SKM-1 (cell line): ENCODE results near the gene NCKIPSD.

Experiments
- DNase-seq: peaks from one replicate; lab custom pipeline; 2025; ENCODE audit not compliant: unreplicated experiment; lab: John Stamatoyannopoulos, UW

The NCKIPSD gene

GRCh38 chr3:48679411-48680391 is 6.0 kb downstream of the NCKIPSD start:
- no peak for DNase-seq

DNA sequence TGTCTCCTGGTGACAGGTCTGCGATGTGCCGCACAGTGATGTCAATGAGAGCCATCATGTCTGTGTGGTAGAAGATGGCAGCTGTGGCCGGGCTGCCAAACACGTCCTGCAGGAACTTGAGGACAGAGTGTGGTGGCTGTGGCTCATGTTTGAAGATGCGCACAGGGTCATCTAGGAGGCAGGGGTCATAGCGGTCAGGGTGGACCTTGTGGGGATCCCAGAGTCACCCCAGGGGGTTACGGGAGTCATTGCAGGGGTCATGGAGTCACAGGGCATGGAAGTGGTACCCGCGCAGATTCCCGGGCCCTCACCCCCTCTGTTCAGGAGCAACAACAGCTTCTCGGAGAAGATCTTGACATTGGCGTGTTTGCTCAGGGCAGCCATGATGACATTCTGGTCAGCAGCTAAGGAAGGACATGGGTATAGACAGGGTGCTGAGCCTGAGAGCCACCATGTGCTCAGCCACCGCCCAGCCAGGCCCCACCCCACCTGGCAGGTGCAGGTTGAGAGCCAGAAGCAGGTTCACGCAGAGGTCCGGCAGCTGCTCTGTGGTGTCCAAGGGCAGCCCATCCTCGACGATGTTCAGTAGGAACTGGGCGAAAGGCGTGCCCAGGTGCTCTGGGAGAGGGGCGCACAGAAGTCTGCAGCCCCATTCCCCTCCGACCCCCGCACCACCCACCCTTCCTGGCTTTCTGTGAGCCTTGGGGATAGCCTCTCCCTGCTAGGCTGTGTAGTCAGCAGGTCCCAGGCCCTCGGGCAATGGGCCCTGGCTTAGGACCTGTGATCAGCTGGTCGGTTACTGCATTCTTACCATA is 6.9 kb downstream of the NCKIPSD start:
- no peak for DNase-seq

GRCh38 chr3:48678056-48678455 is 7.7 kb downstream of the NCKIPSD start:
- no peak for DNase-seq

DNA sequence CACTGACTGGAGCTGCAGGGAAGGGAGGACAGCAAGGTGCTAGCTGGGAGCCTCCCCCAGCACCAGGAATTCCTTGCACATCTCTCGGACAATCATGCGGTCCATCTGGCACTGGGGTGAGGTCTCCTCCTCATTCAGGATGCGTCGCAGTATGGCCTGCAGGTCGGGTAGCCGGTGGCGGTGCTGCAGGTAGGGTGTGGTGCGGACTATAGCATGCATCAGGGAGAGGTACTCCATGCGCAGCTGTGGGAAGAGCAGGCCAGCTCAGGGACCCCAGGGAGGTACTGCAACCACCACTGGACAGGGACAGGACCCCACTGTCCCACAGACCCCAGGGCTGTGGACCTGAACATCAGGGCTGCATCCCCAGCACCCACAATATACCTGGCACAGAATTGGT is 11.2 kb downstream of the NCKIPSD start:
- no peak for DNase-seq

DNA sequence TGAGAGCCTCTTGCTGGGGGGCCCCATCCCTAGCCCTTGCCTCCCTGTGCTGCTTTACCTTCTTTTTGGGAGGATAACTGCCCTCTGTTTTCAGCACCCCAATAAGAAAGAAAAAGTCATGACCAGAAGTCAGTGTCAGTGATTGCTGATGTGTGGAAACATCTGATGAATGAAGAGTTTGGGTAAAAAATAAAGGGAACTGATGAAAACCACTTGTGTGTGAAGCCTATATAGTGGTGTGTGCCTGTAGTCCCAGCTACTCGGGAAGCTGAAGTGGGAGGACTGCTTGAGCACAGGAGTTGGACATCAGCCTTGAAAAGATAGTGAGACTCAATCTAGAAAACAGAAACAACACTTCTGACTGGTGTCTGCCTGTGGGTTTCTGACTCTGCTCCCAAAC is 13.2 kb downstream of the NCKIPSD start:
- DNase-seq: no peak

DNA sequence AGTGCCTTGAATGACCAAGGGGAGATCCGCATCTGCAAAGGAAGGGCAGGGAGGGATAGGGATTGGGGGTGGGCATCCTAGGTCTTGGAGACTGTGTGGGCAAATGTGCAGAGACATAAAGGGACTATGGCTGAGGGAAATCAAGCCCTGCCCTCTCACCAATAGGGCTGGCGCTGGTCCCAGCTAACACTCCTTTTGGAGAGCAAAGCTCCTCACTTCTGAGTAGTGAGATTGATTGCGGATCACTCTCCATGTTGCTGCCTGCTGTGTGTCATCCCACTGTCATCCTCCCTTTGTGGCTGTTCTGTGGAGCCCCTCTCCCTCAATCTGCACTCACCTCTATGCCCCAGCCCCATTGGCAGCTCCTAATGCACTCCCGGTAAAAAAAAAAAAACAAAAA is 20.8 kb downstream of the NCKIPSD start:
- DNase-seq: no peak

- no peak for DNase-seq
Observed at GRCh38 chr3:48664313-48664644, 21.4 kb downstream of the NCKIPSD start.

DNA sequence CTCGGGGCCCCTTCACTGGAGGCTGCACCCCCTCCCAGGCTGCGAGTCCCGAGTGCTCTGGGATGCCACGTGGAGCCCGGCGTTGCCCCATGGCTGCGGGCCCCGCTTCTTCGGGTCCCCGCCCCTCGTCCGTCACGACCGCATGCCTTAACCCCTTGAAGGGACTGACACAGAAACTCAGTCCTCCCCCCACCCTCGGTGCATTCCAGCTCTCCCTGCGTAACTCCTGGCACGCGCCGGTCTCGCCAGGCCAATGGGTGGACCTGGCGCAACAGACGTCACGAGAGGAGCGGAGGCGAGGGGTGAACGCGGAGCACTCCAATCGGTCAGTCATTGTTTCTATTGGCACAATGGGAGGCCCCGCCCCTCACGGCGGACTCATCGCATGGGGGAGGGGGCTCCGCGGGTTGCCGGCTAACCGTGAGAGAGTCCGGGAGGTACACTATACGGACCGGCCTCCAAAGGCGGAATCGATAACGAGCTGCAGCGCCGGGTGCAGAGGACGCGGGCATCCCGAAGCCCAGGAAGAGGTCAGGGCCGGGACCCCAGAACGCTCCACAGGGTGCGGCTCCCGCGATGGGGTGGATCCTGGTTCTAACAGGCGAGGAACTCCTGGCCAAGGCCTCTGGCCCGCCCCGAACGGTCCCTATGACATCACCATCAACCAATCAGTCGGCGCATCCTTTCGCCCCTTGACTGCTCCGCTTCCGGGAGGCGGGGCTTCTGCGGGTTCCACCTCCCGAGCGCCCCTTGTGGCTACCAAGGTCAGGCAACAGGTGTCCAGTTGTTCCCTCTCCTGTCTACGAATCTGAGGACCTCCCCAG is 22.0 kb downstream of the NCKIPSD start:
- DNase-seq: peak; percentile 96

- peak; percentile 34 for DNase-seq
Observed at GRCh38 chr3:48662753-48663488, 22.8 kb downstream of the NCKIPSD start, which contains the start of gene CELSR3. Gene CELSR3 (minus strand): TSS chr3:48662886. CDS start chr3:48662634, 252 bp downstream.

DNA sequence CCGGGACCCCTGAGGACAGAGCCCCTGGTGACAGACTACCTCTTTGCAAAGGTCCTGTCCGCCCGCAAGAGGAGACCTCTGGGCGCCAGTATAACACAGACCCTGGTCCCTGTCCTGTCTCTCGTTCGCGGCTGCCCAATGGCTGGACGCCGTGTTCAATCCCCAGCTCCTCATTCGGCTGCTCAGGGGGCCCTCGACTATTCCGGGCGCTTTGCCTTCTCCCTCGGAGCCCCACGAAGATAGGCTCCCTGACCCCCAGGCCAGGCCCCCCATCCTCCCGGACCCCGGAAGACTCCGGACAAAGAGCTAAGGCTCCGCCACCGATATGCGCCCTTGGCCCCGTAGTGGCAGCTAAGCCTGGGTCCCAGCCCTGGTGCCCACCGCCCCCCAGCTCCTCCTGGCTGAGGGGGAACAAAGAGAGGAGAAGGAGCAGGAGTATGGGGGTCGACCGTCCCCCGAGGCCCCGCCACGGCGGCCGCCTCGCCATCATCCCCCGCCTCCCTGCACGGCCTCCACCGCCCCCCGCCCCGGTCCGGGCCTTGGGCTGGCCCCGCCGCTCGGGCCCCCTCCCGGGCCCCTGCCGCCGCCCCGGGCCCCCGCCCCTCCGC is 23.5 kb downstream of the NCKIPSD start:
- no peak for DNase-seq

- no peak for DNase-seq
Observed at GRCh38 chr3:48661501-48662144, 24.1 kb downstream of the NCKIPSD start.

DNA sequence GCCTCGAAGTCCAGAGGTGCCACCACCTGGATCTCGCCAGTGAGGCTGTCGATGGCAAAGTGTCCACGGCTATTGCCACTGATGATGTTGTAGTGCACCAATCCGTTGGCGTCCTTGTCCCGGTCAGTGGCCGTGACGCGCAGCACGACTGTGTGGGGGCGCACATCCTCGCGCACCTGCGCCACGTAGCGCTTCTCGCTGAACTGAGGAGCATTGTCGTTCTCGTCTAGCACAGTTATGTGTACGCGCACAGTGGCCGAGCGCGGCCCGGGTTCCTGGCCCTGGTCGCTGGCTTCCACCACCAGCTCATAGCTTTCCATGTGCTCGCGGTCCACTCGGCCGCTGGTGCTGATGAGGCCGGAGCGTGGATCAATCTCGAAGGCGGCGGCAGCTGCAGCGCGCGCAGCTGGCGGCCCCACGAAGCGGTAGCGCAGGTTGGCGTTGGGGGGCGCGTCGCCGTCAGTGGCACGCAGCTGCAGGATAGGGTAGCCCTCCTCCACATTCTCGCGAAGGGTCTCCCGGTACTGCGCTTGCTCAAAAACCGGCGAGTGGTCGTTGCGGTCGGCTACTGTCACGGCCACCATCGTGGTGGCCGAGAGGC is 24.8 kb downstream of the NCKIPSD start:
- no peak for DNase-seq

- DNase-seq: no peak
Observed at GRCh38 chr3:48656841-48657281, 28.9 kb downstream of the NCKIPSD start.

DNA sequence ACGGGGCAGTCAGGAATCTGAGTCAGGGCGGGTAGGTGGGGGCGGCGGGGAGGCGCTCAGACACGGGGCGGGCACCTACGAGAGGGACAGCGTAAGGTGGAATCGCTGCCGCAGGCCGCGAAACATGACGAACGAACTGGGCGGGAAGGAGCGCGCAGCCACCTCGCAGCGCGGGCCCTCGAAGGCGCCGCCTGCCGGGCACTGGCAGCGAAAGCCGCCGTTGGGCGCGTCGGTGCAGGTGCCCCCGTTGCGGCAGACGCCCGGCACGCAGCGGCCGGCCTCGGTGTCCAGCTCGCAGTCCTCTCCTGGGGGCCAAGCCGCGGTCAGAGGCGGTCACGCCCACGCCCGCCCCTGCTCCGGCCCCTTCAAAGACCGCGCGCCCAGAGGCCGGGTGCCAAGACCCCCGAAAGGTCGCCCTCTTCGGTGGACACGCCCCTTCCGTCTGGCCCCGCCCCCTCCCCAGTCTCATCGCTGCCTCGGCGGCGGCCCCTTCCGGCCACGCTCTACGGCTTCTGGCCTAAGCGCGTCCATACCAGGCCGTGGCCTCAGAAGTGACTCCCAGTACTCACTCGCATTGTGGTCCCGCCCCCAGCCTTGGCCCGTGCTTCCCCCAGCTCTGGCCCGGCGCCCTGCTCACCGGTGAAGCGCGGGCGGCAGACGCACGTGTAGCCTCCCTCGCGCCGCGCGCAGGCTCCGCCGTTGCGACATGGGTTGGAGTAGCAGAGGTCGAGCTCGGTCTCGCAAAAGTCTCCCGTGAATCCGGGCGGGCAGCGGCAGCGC is 29.5 kb downstream of the NCKIPSD start:
- DNase-seq: peak; percentile 38

DNA sequence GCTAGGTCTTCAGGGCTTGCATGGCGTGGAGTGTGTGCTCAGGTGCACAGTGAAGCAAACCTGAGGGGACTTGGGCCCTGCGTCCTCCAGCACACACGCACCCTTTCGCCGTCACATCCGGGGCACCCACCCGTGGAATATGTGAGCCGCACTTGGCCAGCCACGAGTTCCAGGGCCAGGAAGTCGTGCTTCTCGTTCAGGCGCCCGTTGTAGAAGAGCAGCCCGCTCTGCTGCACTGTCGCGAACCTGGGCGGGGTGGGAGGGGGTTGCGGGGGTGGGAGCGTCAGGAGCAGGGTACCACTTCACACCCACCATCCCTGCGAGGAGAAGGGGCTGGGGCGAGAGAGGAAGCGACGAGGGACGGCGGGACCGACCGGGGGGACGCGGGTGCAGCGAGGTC is 30.1 kb downstream of the NCKIPSD start:
- DNase-seq: no peak

DNA sequence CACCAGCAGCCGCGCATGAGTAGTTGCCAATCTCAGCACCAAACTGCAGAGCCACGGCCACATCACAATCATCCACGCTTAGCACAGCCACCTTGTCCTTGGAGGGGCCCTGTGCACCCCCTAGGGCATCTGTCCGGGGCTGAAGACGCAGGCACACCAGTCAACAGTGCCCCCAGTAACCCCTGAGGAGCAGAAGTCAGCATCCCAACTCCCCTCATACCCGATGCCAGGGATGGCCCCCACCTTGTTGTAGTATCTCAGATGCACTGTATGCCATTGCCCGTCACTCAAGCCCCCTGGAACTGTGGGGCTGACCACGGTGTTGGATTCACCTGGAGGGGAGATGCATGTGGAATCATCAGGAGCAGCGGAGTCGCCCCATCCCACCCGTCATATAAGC is 30.7 kb downstream of the NCKIPSD start:
- no peak for DNase-seq

DNA sequence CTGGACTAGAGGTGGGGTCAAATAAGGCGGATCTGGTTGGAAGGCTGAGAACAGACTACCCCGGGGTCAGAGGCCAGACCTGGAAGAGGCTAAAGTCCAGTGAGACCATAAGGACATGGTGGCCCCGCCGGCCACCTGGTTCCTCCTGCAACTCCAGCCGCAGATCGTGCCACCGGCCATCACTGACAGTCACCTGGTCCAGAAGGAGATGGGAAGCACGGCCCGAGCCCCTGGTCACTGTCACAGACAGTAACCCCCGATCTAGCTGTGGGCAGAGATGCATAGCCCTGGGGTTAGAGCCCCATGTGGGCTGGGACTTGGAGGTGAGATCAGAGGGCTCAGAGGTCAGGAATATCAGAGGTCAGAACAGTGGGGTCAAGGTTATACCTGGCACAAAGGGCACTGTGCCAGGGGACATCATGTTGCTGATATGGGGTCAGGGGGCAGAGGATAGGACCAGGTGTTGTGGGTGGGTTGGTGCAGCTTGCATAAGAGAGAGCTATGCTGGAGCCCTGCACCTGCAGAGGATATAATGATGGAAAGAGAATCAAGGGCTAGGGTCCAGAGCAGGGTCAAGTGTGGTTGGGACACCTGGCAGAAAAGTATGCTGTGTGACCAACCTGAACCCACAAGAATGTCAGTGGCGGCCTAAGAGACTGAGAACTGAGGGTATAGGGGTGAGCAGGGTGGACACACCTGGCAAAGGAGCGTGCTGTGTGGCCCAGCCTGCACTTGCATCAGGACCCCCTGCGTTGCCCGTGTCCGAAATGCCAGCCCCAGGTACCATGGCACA is 32.6 kb downstream of the NCKIPSD start:
- no peak for DNase-seq
